Measurements from ENCODE around the gene GTF2F2. TPM values are rescaled to one million over a fixed set of nuclear protein-coding genes. Genes with fewer than 3 reads are reported as not detected.
A peak's percentile ranks its signal among the peaks of the same experiment; 100 is the strongest.

The GTF2F2 gene
- total RNA-seq, 2 experiments from 2014 or later, result 15.0 to 15.1 TPM

- POLR2A ChIA-PET, result interaction anchor here (1.4 kb wide), 1 partner anchor 11 kb away, joined by 7 read pairs; no protein-coding TSS in a partner anchor
- H3K9me3 Mint-ChIP-seq, result no peaks in the 10 kb centered on the region
- peaks cover 62% of the 10 kb centered on the region for H3K4me1 Mint-ChIP-seq
- H3K36me3 Mint-ChIP-seq, result peaks cover 14% of the 10 kb centered on the region
- H3K27me3 Mint-ChIP-seq, result no peaks in the 10 kb centered on the region
- ATAC-seq (ENCODE audit: low read depth) (no peak), DNase-seq (no peak)
- H3K4me3 Mint-ChIP-seq, result no peak overlapping the region
- peak overlapping the region; percentile 6 for H3K27ac Mint-ChIP-seq
Observed at GRCh38 chr13:45331123-45331619, 210.9 kb downstream of the GTF2F2 start.

- POLR2A ChIA-PET, result interaction anchor here (1.4 kb wide), 1 partner anchor 10 kb away, joined by 7 read pairs; no protein-coding TSS in a partner anchor
- ATAC-seq (ENCODE audit: low read depth) (no peak), DNase-seq (no peak)
- H3K27ac Mint-ChIP-seq, result no peak overlapping the region
- peaks cover 67% of the 10 kb centered on the region for H3K4me1 Mint-ChIP-seq
- no peak overlapping the region for H3K4me3 Mint-ChIP-seq
- no peaks in the 10 kb centered on the region for H3K27me3 Mint-ChIP-seq
- no peaks in the 10 kb centered on the region for H3K9me3 Mint-ChIP-seq
- peaks cover 19% of the 10 kb centered on the region for H3K36me3 Mint-ChIP-seq
Observed at GRCh38 chr13:45331692-45332035, 211.4 kb downstream of the GTF2F2 start.

- ATAC-seq (ENCODE audit: low read depth), result no peak
- H3K36me3 Mint-ChIP-seq, result peaks cover 25% of the 10 kb centered on the region
Observed at GRCh38 chr13:45332036-45332830, 211.9 kb downstream of the GTF2F2 start.

GRCh38 chr13:45332831-45333219, 212.5 kb downstream of the GTF2F2 start:
- Mint-ChIP-seq H3K27ac (peak overlapping the region; percentile 23), H3K9me3 (no peaks in the 10 kb centered on the region), H3K27me3 (no peaks in the 10 kb centered on the region), H3K4me1 (peaks cover 67% of the 10 kb centered on the region), H3K4me3 (no peak overlapping the region), H3K36me3 (peaks cover 26% of the 10 kb centered on the region)
- ATAC-seq (ENCODE audit: low read depth) (no peak), DNase-seq (no peak)
- POLR2A ChIA-PET, result interaction anchor here (1.0 kb wide), 1 partner anchor 13 kb away, joined by 3 read pairs; no protein-coding TSS in a partner anchor

More at GRCh38 chr13:45332036-45332830, 211.9 kb downstream of the GTF2F2 start:
- H3K4me1 Mint-ChIP-seq, result peaks cover 70% of the 10 kb centered on the region
- POLR2A ChIA-PET, result interaction anchor here (0.6 to 1.4 kb wide), 4 partner anchors 10 to 136 kb away, joined by 3 to 7 read pairs (median 4); no protein-coding TSS in a partner anchor
- no peak overlapping the region for H3K4me3 Mint-ChIP-seq
- no peak for DNase-seq
- no peaks in the 10 kb centered on the region for H3K9me3 Mint-ChIP-seq
- H3K27me3 Mint-ChIP-seq, result no peaks in the 10 kb centered on the region
- H3K27ac Mint-ChIP-seq, result peak overlapping the region; percentile 23

- H3K4me3 Mint-ChIP-seq, result peak overlapping the region; percentile 20
- POLR2A ChIA-PET, result interaction anchor here (0.5 to 1.0 kb wide), 2 partner anchors 14 to 294 kb away, joined by 3 read pairs; no protein-coding TSS in a partner anchor
- no peaks in the 10 kb centered on the region for H3K27me3 Mint-ChIP-seq
- H3K4me1 Mint-ChIP-seq, result peaks cover 69% of the 10 kb centered on the region
- DNase-seq (no peak), ATAC-seq (ENCODE audit: low read depth) (no peak)
- no peaks in the 10 kb centered on the region for H3K9me3 Mint-ChIP-seq
- H3K36me3 Mint-ChIP-seq, result peaks cover 28% of the 10 kb centered on the region
- H3K27ac Mint-ChIP-seq, result peak overlapping the region; percentile 79
Observed at GRCh38 chr13:45333251-45333976, 213.1 kb downstream of the GTF2F2 start.

Other genes with a start within 250 kb of the GTF2F2 start
- 1 to 10 TPM; 5.1 TPM for gene NUFIP1, start 131.0 kb upstream of the GTF2F2 start, total RNA-seq
- gene GPALPP1, start 131.0 kb upstream of the GTF2F2 start, total RNA-seq, result 10 to 100 TPM; 34.0 to 35.0 TPM
- gene KCTD4, start 80.5 kb downstream of the GTF2F2 start, total RNA-seq, result not detected
- 1,000 to 10,000 TPM; 5,393 to 5,681 TPM for gene TPT1, start 220.7 kb downstream of the GTF2F2 start, total RNA-seq